GM12875 (cell line): ENCODE data around the gene NR1D2.

ENCODE experiments used
- H3K4me3 ChIP-seq: one replicate; pipeline ENCODE4 v1.5.1; 2011; ENCODE audit warnings: low read depth, low read length, control low read depth
- TF ChIP-seq, protein P1 (sequence below): IDR thresholded peaks from 2 replicates; pipeline ENCODE4 v1.5.1; 2011; ENCODE audit warnings: low read depth, mild to moderate bottlenecking, control low read depth, inconsistent platforms, low read length, moderate library complexity, borderline replicate concordance; ENCODE audit not compliant: insufficient read depth

The NR1D2 gene

DNA sequence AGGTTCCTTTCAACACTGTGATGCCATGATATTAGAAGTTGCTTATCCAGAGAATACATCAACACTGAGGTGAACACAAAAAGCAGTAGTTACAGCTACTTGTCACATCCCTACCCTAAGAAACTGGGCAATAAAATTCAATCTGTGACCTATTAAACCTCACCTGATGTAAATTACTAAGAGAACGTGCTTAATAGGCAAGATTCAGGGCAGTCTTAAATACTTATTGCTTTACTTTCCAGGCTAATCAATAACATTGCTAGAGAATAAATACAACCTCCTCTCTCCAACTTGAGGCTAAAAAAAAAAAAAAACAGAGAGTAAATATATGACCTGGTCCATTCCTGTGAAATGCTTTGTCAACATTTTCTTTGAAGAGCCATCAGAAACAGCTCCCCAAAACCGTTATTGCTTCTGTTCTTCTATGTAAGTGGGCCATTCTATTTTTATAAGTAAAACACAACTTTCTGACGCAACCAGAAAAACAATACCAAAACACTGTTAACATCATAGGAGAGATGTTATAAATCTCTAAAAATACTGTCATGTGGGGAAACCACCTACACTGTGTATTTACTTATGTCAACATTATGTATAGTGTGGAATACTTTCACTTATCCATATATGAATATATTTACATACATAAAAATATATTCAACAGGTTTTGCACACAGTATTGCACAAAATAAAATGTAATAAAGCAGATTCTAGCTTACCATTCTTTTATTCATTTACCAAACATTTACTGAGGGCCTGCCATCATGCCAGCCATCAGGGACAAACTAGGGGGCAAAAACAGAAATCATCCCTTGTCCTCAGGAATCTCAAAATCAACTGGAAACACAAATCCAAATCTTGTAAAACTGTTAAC lies 31.0 kb upstream of the NR1D2 start:
- H3K4me3 ChIP-seq = no peak overlapping the region
- TF ChIP-seq, protein P1, sequence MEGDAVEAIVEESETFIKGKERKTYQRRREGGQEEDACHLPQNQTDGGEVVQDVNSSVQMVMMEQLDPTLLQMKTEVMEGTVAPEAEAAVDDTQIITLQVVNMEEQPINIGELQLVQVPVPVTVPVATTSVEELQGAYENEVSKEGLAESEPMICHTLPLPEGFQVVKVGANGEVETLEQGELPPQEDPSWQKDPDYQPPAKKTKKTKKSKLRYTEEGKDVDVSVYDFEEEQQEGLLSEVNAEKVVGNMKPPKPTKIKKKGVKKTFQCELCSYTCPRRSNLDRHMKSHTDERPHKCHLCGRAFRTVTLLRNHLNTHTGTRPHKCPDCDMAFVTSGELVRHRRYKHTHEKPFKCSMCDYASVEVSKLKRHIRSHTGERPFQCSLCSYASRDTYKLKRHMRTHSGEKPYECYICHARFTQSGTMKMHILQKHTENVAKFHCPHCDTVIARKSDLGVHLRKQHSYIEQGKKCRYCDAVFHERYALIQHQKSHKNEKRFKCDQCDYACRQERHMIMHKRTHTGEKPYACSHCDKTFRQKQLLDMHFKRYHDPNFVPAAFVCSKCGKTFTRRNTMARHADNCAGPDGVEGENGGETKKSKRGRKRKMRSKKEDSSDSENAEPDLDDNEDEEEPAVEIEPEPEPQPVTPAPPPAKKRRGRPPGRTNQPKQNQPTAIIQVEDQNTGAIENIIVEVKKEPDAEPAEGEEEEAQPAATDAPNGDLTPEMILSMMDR = no peak

DNA sequence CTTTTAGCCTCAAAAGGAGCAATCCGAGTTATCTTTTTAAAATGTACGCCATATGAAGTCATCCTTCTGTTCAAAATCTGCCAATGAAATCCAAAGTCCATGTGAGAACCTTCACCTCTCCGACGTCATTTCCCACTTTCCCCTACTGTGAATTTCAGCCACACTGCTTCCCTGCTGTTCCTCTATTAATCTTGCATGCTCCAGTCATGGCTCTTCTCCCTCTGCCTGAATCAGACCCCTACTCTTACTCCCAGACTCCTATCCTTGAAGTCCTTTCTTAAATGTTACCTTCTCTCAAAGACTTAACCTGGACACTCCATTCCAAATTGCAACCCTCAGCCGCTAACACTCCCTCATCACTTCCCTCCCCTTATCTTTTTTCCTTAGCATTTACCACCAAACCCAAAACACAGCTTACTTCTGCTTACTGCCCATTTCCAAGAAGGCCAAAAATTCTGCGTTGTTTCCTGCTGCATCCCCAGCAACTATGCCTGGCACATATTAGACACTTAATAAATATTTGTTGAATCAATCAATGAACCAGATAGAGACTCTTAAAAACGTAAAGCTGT lies 29.5 kb upstream of the NR1D2 start:
- peak overlapping the region; percentile 28 for H3K4me3 ChIP-seq
- TF ChIP-seq, protein P1 = no peak

DNA sequence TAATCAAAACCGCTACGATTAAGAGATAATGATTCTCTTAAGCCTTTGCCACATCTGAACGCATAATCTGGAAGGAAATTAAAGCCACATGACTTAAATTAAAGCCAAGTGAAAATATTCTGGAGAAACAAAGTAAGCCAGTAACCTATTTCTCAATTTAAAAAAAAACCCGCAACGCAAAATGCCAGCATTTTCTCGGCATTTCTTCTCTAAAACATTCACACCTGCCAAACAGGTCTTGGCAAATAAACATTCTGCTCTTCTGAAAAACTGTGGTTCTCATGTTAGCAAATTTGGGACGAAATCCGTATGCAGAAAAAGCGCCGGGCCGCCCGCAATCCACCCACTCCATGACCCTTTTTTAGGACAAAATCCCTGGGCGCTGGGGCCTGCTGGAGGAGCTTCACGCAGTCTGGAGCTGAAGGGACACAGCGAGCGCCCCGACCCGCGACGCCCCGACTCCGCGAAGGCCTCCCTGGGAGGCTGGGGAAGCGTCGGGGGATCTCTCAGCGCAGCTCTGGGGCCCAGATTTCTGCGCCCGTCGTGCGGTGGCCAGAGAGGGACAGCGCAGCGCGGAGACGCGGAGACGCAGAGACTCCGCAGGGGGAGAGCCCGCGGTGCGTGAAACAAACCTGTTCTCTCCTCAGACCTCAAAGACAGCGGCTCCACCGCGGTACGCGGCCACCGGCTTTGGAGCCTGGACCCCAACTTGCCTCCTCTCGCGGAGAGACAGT lies 28.8 kb upstream of the NR1D2 start:
- H3K4me3 ChIP-seq = peak overlapping the region; percentile 88
- TF ChIP-seq, protein P1 = no peak

DNA sequence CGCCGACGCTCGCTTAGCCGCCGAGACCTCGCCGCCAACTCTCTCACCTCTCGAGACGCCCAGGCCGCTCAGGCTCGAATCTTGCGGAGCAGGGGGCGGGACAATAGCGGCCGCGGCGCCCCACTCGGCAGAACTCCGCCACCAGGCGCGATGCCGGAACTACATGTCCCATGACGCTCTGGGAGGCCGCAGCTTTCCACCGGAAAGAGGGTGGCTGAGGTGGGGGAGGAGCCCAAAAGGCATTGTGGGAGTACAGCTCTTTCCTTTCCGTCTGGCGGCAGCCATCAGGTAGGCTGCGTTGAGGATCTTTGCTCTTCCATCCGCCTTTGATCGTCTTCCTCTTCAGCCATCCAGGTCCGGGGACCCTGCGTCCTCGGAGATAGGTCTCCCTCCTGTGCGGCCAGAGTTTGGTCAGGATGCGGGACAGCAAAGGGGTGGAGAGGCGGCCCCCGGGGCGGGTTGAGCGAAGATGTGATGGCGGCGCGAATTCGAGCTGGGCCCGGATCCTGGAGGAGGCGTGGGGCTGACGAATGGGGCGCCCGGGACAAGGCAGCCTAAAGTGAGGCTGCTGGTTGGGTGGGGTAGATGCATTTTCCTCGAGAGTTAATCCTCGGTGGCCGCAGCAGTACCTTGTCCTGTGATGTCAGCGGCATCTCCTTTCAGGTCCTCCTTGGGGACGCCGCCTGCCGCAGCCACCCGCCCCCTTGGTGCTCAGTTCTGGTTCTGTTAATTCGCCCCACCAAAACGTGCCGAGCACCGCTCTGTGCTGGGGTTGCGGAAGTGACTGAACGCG lies 28.0 kb upstream of the NR1D2 start, which contains the start of the genes NKIRAS1 and RPL15:
NKIRAS1 (minus strand) TSS at position 105 of the 793 bp plus-strand sequence. CDS start 6,086 bp downstream, outside the sequence.
RPL15 (plus strand) TSS at position 247 of the 793 bp plus-strand sequence. CDS start 728 bp downstream, outside the sequence.
- TF ChIP-seq, protein P1 = 0 out of 2 replicates have a peak, but pooled peaks have one; percentile 11
- peak within 1 kb of the TSS; percentile 88 for H3K4me3 ChIP-seq

DNA sequence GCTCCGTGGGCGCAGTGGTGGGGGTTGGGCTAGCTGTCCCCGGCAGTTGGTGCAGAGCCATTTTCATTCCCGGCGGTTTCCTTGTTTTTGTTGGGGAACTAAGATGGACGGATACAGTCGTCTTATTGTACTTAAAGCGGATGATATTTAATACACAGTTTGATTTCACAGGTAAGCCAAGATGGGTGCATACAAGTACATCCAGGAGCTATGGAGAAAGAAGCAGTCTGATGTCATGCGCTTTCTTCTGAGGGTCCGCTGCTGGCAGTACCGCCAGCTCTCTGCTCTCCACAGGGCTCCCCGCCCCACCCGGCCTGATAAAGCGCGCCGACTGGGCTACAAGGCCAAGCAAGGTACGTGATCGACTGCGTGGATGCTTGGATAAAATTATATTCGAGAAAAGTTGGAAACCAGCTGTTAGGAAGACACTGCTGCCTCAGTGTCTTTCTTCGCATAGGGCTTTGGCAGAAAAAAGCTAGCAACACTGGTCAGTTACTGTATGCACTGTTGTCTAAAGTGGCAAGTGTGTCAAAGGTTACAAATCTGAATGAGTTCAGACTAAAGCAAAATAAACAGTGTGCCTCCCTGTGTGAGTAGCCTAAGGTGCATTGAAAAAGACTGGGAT lies 27.3 kb upstream of the NR1D2 start:
- peak overlapping the region; percentile 88 for H3K4me3 ChIP-seq

DNA sequence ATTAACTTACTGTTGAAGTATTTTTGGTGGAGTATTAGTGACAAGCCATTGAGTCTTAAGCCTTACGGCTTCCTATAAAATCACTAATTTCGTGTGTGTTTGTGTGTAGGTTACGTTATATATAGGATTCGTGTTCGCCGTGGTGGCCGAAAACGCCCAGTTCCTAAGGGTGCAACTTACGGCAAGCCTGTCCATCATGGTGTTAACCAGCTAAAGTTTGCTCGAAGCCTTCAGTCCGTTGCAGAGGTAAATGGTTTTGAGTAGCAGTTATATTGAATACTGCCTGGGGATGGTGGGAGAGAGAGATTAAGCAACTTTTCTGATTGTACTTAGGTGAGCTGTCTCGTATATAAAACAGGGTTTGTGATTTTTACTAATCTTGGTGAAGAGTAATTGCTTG lies 26.8 kb upstream of the NR1D2 start:
- peak overlapping the region; percentile 88 for H3K4me3 ChIP-seq

DNA sequence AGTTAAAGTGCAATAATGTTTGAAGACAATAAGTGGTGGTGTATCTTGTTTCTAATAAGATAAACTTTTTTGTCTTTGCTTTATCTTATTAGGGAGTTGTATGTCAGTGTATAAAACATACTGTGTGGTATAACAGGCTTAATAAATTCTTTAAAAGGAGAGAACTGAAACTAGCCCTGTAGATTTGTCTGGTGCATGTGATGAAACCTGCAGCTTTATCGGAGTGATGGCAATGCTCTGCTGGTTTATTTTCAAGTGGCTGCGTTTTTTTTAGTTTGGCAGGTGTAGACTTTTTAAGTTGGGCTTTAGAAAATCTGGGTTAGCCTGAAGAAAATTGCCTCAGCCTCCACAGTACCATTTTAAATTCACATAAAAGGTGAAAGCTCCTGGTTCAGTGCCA lies 25.5 kb upstream of the NR1D2 start:
- TF ChIP-seq, protein P1 = no peak
- H3K4me3 ChIP-seq = no peak overlapping the region
